SK-N-SH (cell line): ENCODE results near the gene ARMH3.

Experiments
- EP300 ChIP-seq, 2 experiments: IDR thresholded peaks; 2 replicates each; pipeline versions ENCODE4 v1.4.0 to v1.6.1; 2012; ENCODE audit warnings: borderline replicate concordance in 1 of 2, low read depth in 1 of 2, low read length in 1 of 2
- EZH2phosphoT487 ChIP-seq: fragments of 200-600 bp; sonication (generic); IDR thresholded peaks from 2 replicates; pipeline ENCODE4 v1.6.1; 2017; ENCODE audit warnings: low read depth, mixed run types, mild to moderate bottlenecking, antibody characterized with exemption, moderate library complexity, borderline replicate concordance
- MAX ChIP-seq: IDR thresholded peaks from 2 replicates; pipeline ENCODE4 v1.4.0; 2012; ENCODE audit warnings: low read depth
- NFIC ChIP-seq: IDR thresholded peaks from 2 replicates; pipeline ENCODE4 v1.4.0; 2012; ENCODE audit warnings: borderline replicate concordance
- POLR2AphosphoS5 ChIP-seq: IDR thresholded peaks from 2 replicates; pipeline ENCODE4 v1.6.1; 2012; ENCODE audit warnings: low read depth, low read length
- RAD21 ChIP-seq: IDR thresholded peaks from 2 replicates; pipeline ENCODE4 v1.6.1; 2012; ENCODE audit warnings: mild to moderate bottlenecking, low read length
- REST ChIP-seq: IDR thresholded peaks from 2 replicates; pipeline ENCODE4 v1.6.1; 2012; ENCODE audit warnings: mild to moderate bottlenecking, low read depth, low read length, moderate library complexity
- TAF1 ChIP-seq: IDR thresholded peaks from 2 replicates; pipeline ENCODE4 v1.6.1; 2012; ENCODE audit warnings: low read depth, mild to moderate bottlenecking, low read length, moderate library complexity, borderline replicate concordance
- TF ChIP-seq, protein P1 (sequence below): fragments of 200-600 bp; sonication (generic); IDR thresholded peaks from 2 replicates; pipeline ENCODE4 v1.6.1; 2017; ENCODE audit warnings: antibody characterized with exemption, mild to moderate bottlenecking, moderate library complexity

GRCh38 chr10:102003541-102003940 is 52.4 kb downstream of the ARMH3 start:
- no peak for TF ChIP-seq NFIC
- TF ChIP-seq, protein P1, sequence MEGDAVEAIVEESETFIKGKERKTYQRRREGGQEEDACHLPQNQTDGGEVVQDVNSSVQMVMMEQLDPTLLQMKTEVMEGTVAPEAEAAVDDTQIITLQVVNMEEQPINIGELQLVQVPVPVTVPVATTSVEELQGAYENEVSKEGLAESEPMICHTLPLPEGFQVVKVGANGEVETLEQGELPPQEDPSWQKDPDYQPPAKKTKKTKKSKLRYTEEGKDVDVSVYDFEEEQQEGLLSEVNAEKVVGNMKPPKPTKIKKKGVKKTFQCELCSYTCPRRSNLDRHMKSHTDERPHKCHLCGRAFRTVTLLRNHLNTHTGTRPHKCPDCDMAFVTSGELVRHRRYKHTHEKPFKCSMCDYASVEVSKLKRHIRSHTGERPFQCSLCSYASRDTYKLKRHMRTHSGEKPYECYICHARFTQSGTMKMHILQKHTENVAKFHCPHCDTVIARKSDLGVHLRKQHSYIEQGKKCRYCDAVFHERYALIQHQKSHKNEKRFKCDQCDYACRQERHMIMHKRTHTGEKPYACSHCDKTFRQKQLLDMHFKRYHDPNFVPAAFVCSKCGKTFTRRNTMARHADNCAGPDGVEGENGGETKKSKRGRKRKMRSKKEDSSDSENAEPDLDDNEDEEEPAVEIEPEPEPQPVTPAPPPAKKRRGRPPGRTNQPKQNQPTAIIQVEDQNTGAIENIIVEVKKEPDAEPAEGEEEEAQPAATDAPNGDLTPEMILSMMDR = no peak
- no peak for TF ChIP-seq TAF1
- TF ChIP-seq POLR2AphosphoS5 = no peak
- TF ChIP-seq REST = no peak
- TF ChIP-seq EZH2phosphoT487 = no peak
- TF ChIP-seq RAD21 = no peak
- TF ChIP-seq MAX = no peak
- TF ChIP-seq EP300 (IDR thresholded peaks at IDR 0.05; ENCODE audit: borderline replicate concordance in 1 of 2, low read depth in 1 of 2, low read length in 1 of 2) = no peak
